Stimulated activated CD4-positive, alpha-beta T cell treated with anti-CD3 and anti-CD28 coated beads, Interleukin-12 subunit alpha, Interleukin-12 subunit beta, amount 100 ng/mL, for 4 hours (primary cell): ENCODE results near the gene SHISA5.
"Not testable (repeated sequence)": the region's sequence is repeated elsewhere in the genome, so short reads cannot be mapped to it uniquely, and the experiment has no call there.

Experiments used
- DNase-seq: peaks from one replicate; pipeline ENCODE4 v3.0.0-alpha.2; 2020

The SHISA5 gene

GRCh38 chr3:48518638-48519276, 14.8 kb upstream of the SHISA5 start:
- no peak for DNase-seq

DNA sequence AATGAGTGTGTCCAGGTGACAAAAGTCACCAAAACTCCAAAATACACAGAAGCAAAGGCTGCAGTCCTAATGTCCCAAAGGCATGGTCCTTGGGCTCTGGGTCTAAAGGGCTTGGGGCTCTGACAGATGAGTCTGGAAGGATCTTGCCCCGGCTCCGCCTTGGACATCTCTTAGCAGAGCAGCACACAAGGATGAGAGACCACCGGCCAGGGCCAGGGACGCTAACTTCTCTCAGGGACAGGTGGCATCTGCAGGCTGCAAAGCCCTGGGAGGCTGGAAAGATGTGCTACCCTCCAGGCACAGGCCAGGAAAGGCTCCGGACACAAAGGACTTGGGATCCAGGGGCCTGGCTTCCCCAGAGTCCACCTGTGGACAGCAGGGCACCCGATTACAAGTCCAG, 14.1 kb upstream of the SHISA5 start:
- no peak for DNase-seq

DNA sequence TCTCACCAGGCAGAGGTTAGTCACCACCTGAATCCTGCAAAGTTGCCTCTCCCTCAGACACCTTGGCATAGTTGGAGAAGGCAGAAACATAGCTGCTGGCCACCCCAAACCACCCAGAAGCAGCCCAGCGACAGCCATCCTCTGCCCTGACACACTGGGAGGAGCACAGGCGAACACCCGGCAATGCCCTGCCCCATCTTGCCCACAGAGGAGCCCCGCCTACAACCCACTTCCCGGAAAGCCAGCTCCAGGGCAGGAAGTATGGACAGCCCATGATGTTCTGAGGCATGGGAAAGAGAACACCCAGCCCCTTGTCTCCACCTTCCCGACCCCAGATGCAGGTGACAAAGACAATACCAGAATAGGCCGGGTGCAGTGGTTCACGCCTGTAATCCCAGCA, 12.6 kb upstream of the SHISA5 start:
- no peak for DNase-seq

- DNase-seq = no peak
These were observed 10.7 kb upstream of the SHISA5 start for GRCh38 chr3:48514431-48515227.

GRCh38 chr3:48511551-48511950, 7.6 kb upstream of the SHISA5 start:
- DNase-seq = no peak

DNA sequence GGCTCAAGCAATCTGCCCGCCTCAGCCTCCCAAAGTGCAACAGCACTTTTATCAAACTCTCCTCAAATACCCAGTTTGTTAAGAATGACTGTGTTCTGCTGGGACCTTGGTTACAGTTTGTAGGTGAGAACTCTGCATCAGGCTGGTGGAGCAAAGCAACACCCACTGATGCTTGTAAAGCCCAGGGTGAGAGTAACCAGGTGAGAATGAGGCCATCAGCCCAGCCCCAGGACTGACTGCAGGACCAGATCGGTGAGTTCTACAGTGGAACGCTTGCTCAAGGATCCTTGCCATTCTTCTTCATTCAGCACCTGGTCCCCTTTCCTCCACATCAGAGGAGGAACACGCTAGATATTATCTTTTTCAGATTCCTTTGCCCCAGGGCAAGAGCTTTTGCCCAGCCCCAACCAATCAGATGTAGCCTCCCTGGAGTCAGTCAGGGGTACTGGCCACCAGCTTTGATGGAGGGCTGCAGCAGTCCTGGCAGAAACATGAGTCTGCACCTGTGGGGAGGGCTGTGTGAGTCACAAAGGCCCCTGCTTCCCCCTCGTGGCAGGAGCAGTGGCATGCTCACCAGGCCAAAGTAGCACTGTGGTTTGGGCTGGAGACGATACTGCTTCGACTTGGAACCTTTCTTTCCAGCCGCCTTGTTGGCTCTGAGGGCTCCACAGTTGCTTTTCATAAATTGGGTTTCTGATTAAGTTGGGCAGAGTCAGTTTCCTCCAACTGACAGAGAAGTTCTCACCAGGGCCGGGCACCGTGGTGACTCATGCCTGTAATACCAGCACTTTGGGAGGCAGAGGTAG, 3.5 kb upstream of the SHISA5 start:
- DNase-seq = peak; percentile 56

DNA sequence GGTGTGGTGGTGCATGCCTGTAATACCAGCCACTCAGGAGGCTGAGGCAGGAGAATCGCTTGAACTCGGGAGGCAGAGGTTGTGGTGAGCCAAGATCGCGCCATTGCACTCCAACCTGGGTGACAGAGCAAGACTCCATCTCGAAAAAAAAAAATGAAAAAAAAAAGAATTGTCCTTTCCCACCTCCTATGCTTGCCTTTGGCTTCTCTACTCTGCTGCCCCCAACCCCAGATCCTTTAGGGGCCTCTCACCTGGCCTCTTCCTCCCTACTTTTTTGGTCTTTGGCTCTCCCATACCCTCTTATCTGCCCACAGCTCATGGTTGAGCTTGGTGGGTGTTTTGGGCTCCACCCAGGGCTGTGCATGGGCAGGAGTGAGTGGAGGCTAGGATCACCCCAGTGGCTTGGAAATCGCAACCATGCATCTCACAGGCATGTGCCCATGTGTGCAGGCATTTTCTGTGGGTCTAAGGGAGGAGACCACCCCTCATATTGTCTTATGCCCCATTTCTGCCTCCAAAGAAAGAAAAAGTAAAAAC, 2.1 kb upstream of the SHISA5 start:
- no peak for DNase-seq

DNA sequence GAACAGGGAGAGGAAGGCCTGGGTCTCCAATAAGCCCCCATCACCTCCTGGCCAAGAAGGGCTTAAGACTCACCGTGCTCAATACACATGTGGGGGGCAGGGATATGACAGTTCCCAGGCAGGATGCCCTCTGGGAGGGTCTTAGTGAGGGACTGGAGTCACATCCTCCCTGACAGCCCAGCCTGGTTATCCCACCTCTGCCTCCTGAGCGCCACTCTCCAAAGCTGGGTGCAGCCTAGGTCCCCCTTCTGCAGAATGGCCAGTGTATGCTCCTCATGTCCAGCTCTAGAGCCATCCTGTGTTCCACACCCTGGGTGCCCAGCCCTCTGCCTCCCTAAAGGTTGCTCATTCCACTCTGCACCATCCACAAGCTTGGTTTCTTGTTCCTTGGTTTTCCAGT, 1.2 kb upstream of the SHISA5 start:
- DNase-seq = no peak

DNA sequence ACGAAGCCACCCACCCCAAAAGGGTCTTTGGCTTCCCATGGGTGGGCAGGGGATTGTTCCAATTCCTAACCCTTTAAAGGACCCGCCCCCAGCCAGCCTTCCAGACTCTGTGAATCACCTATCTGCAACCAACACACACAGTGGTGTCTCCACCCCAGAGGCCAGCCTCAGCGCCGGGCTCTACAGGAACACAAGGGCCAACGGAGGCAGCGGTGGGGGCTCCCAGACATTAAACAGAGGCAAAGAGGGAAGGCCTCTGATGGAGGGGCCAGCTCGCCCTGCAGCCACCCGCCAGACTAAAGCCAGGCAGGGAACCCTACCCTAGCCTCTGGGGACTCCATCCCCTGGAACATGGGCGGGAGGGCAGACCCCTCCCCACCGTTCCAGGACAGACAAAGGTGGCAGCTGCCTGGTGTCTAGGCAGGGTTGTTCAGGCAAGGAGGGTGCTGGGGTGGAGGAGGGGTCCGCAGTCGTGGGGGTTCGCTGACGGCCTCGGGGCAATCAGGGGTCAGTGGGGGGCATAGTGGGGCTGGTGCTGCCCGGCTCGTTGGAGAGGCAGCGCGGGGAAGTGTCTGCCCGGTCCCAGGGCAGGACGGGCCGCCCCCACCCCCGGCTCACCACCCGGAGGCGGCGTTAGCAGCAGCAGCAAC, 448 bp downstream of the SHISA5 start:
- DNase-seq = no peak

GRCh38 chr3:48502728-48503168, 1.2 kb downstream of the SHISA5 start:
- DNase-seq = no peak

- no peak for DNase-seq
These were observed 1.9 kb downstream of the SHISA5 start for GRCh38 chr3:48502121-48502520.

DNA sequence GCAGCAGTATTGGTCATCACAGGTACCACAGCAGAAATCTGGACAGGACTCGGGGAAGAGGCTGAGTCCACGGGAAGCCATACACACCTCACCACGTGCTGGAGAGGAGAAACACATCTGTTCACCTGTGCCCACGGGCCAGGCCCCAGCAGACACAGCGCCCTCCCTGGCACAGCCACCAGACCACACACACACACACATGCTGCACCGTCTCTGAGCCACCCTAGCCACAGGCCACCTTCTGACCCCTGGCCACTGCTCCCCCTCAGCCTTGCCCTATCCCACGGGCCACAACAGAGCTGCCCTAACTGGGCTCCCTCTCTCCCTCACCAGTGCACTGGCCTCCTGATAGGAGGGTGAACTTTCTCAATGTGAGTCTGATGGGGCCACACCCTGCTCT, 2.8 kb downstream of the SHISA5 start:
- no peak for DNase-seq

DNA sequence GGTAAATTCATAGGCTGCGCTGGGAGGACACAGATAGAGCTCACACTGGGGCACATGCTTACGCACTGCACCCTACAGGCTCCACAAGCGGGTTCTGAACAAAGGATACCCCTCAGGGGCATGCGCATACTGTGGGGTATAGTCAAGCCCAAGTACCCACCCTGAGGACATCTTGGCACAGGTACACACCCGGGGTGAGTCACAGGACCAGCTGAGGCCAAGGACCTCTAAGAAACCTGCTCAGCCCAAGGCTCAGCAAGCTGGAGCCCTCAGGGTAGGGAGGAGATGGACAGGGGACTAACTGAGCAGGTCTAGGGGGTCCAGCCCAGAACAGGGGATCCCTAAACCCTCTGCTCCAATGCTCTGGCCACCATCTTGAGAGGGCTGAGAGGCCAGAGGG, 3.3 kb downstream of the SHISA5 start:
- no peak for DNase-seq

DNA sequence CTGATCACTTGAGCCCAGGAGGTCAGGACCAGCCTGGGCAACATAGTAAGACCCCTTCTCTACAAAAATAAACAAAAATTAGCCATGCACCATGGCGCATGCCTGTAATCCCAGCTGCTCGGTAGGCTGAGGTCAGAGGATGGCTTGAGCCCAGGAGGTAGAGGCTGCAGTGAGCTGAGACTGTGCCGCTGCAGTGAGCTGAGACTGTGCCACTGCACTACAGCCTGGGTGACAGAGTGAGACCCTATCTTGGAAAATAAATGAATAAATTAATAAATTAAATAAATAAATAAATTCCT, 10.8 kb downstream of the SHISA5 start:
- DNase-seq = no peak

GRCh38 chr3:48492461-48493202, 11.3 kb downstream of the SHISA5 start:
- DNase-seq = no peak

GRCh38 chr3:48486952-48487351, 17.0 kb downstream of the SHISA5 start:
- no peak for DNase-seq

GRCh38 chr3:48482822-48483221, 21.2 kb downstream of the SHISA5 start:
- not testable (repeated sequence) for DNase-seq

DNA sequence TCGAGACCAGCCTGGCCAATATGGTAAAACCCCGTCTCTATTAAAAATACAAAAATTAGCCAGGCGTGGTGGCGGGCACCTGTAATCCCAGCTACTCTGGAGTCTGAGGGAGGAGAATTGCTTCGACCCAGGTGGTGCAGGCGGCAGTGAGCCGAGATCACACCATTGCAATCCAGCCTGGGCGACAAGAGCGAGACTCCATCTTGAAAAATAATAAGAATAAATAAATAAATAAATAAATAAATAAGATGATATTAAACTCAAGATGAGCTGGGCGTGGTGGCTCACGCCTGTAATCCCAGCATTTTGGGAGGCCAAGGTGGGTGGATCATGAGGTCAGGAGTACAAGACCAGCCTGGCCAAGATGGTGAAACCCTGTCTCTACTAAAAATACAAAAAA, 23.1 kb downstream of the SHISA5 start:
- DNase-seq = not testable (repeated sequence)

- no peak for DNase-seq
These were observed 25.1 kb downstream of the SHISA5 start for GRCh38 chr3:48478626-48479555.

DNA sequence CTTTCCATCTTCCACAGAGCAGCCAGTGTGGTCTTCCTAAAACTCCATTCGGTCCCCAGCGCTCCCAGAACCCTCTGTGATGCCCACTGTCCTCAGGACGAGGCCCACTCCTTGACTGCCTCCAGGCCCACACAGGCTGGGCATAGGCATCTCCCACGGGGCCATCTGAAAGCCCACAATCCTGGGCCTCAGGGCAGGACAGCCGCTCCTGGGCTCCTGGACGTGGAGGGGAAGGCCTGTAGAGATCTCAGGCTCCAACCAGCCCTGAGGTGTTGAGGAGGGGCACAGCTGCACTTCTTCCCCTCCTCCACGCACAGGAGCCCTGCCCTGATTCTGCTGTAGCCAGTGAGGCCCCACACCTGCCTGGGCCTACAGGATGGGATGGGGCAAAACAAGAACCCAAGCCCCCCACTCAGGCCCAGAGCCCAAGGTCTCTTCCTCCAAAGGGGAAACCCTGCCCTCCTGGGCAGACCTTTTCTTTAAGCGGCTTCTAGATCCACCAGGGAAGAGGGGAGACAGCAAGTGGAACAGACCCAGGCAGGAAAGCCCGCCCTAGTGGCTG, 25.9 kb downstream of the SHISA5 start:
- no peak for DNase-seq
